Ectodermal cell (in vitro differentiated cells): ENCODE data around the gene SLC8A1.

Source experiments
- H3K27ac ChIP-seq: 2 replicates; pipeline ENCODE4 v1.7.0; 2013; ENCODE audit warnings: mild to moderate bottlenecking, low read depth, low read length; ENCODE audit not compliant: insufficient read depth, poor library complexity, severe bottlenecking
- H3K27me3 ChIP-seq: 2 replicates; pipeline ENCODE4 v1.7.0; 2013; ENCODE audit warnings: mild to moderate bottlenecking, low read length; ENCODE audit not compliant: insufficient read depth, control insufficient read depth, poor library complexity, severe bottlenecking
- H3K36me3 ChIP-seq: one replicate; pipeline ENCODE4 v1.7.0; 2013; ENCODE audit warnings: low read length; ENCODE audit not compliant: control insufficient read depth, insufficient read depth
- H3K4me1 ChIP-seq: one replicate; pipeline ENCODE4 v1.7.0; 2013; ENCODE audit warnings: low read length; ENCODE audit not compliant: control insufficient read depth, insufficient read depth
- H3K4me3 ChIP-seq: 2 replicates; pipeline ENCODE4 v1.7.0; 2013; ENCODE audit warnings: low read depth, low read length, control low read depth; ENCODE audit not compliant: insufficient read depth
- H3K9me3 ChIP-seq: 2 replicates; pipeline ENCODE4 v1.7.0; 2013; ENCODE audit warnings: mild to moderate bottlenecking, low read length, moderate library complexity; ENCODE audit not compliant: control insufficient read depth
- WGBS, 2 experiments: methylation state at CpG; one replicate each; pipeline ENCODE4 v1.1.7; 2013; ENCODE audit warnings: missing lambda C conversion rate in 2 of 2; 5-methylcytosine and 5-hydroxymethylcytosine counted together

SLC8A1 gene

GRCh38 chr2:40480596-40480995 lies 28.7 kb upstream of the SLC8A1 start:
- H3K4me3 ChIP-seq, result no peak overlapping the region

GRCh38 chr2:40480073-40480472 lies 28.2 kb upstream of the SLC8A1 start:
- Histone ChIP-seq H3K27ac (no peak overlapping the region), H3K27me3 (no peaks in the 10 kb centered on the region), H3K4me3 (no peak overlapping the region), H3K9me3 (no peaks in the 10 kb centered on the region), H3K4me1 (no peaks in the 10 kb centered on the region), H3K36me3 (no peaks in the 10 kb centered on the region)

More at GRCh38 chr2:40480596-40480995, 28.7 kb upstream of the SLC8A1 start:
- Histone ChIP-seq H3K36me3 (no peaks in the 10 kb centered on the region), H3K4me1 (no peaks in the 10 kb centered on the region), H3K9me3 (no peaks in the 10 kb centered on the region), H3K27ac (no peak overlapping the region), H3K27me3 (no peaks in the 10 kb centered on the region)
- WGBS, 2 experiments, result 91 to 95% methylated on average over 4 to 5 of the region's 5 CpGs

GRCh38 chr2:40477361-40477760 lies 25.5 kb upstream of the SLC8A1 start:
- 81 to 90% methylated on average over 5 of the region's 5 CpGs for WGBS, 2 experiments

GRCh38 chr2:40476436-40476835 lies 24.5 kb upstream of the SLC8A1 start:
- Histone ChIP-seq H3K27ac (no peak overlapping the region), H3K9me3 (no peaks in the 10 kb centered on the region), H3K36me3 (no peaks in the 10 kb centered on the region), H3K4me3 (no peak overlapping the region), H3K4me1 (no peaks in the 10 kb centered on the region), H3K27me3 (no peaks in the 10 kb centered on the region)
- 96% methylated on average over 1 of the region's 1 CpG for WGBS, 2 experiments

More at GRCh38 chr2:40477361-40477760, 25.5 kb upstream of the SLC8A1 start:
- Histone ChIP-seq H3K9me3 (no peaks in the 10 kb centered on the region), H3K27me3 (no peaks in the 10 kb centered on the region), H3K4me3 (no peak overlapping the region), H3K36me3 (no peaks in the 10 kb centered on the region), H3K27ac (no peak overlapping the region), H3K4me1 (no peaks in the 10 kb centered on the region)

GRCh38 chr2:40474306-40474705 lies 22.4 kb upstream of the SLC8A1 start:
- Histone ChIP-seq H3K4me1 (no peaks in the 10 kb centered on the region), H3K9me3 (no peaks in the 10 kb centered on the region), H3K36me3 (no peaks in the 10 kb centered on the region), H3K4me3 (no peak overlapping the region), H3K27ac (no peak overlapping the region), H3K27me3 (no peaks in the 10 kb centered on the region)
- WGBS, 2 experiments, result 88% methylated on average over 1 of the region's 1 CpG; no CpG with 5 or more reads in 1 of the 2 experiments

- H3K4me1 ChIP-seq, result no peaks in the 10 kb centered on the region
- 75% methylated on average over 2 to 3 of the region's 3 CpGs for WGBS, 2 experiments
- no peaks in the 10 kb centered on the region for H3K9me3 ChIP-seq
- H3K4me3 ChIP-seq, result no peak overlapping the region
- H3K36me3 ChIP-seq, result no peaks in the 10 kb centered on the region
- no peaks in the 10 kb centered on the region for H3K27me3 ChIP-seq
- no peak overlapping the region for H3K27ac ChIP-seq
Observed at GRCh38 chr2:40471866-40472265, 20.0 kb upstream of the SLC8A1 start.

GRCh38 chr2:40470822-40471813 lies 19.2 kb upstream of the SLC8A1 start:
- Histone ChIP-seq H3K4me3 (no peak overlapping the region), H3K27me3 (no peaks in the 10 kb centered on the region), H3K9me3 (no peaks in the 10 kb centered on the region), H3K36me3 (no peaks in the 10 kb centered on the region), H3K27ac (no peak overlapping the region), H3K4me1 (no peaks in the 10 kb centered on the region)
- 90 to 94% methylated on average over 4 to 5 of the region's 5 CpGs for whole genome bisulfite sequencing, 2 experiments

GRCh38 chr2:40466935-40467572 lies 15.2 kb upstream of the SLC8A1 start:
- WGBS, 2 experiments, result 64 to 76% methylated on average over 2 of the region's 2 CpGs
- no peaks in the 10 kb centered on the region for H3K9me3 ChIP-seq
- no peaks in the 10 kb centered on the region for H3K27me3 ChIP-seq
- H3K36me3 ChIP-seq, result no peaks in the 10 kb centered on the region
- H3K4me1 ChIP-seq, result no peaks in the 10 kb centered on the region
- H3K27ac ChIP-seq, result no peak overlapping the region
- H3K4me3 ChIP-seq, result no peak overlapping the region

GRCh38 chr2:40466332-40466906 lies 14.5 kb upstream of the SLC8A1 start:
- Histone ChIP-seq H3K27me3 (no peaks in the 10 kb centered on the region), H3K36me3 (no peaks in the 10 kb centered on the region), H3K9me3 (no peaks in the 10 kb centered on the region), H3K4me3 (no peak overlapping the region), H3K27ac (no peak overlapping the region), H3K4me1 (no peaks in the 10 kb centered on the region)
- WGBS, 2 experiments, result 89 to 99% methylated on average over 2 to 3 of the region's 3 CpGs

- Histone ChIP-seq H3K36me3 (no peaks in the 10 kb centered on the region), H3K9me3 (no peaks in the 10 kb centered on the region), H3K27me3 (no peaks in the 10 kb centered on the region), H3K4me1 (no peaks in the 10 kb centered on the region), H3K27ac (no peak overlapping the region), H3K4me3 (no peak overlapping the region)
- 89 to 90% methylated on average over 8 of the region's 8 CpGs for WGBS, 2 experiments
Observed at GRCh38 chr2:40463112-40463511, 11.2 kb upstream of the SLC8A1 start.
